ENCODE results near the gene MRGPRF.

DNA sequence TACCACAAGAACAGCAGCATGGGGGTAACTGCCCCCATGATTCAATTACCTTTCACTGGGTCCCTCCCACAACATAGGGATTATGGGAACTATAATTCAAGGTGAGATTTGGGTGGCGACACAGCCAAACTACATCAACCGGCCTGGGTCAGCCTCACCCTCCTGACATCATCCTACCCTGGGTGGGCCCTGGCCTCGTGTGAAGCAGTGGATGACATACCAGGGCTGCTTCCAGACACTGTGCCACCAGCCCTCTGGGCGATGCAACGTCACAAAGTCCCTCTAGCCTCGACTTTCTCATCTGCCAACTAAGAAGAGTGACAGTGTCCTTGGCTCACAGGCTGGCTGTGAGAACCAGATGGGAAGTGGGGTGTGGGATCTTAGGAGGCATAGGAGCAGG, 27.0 kb upstream of the MRGPRF start:
- TF ChIP-seq EZH2 (IDR thresholded peaks at IDR 0.05; ENCODE audit: borderline replicate concordance, low read depth, low read length, severe bottlenecking), result no peak
- TF ChIP-seq, protein P1, sequence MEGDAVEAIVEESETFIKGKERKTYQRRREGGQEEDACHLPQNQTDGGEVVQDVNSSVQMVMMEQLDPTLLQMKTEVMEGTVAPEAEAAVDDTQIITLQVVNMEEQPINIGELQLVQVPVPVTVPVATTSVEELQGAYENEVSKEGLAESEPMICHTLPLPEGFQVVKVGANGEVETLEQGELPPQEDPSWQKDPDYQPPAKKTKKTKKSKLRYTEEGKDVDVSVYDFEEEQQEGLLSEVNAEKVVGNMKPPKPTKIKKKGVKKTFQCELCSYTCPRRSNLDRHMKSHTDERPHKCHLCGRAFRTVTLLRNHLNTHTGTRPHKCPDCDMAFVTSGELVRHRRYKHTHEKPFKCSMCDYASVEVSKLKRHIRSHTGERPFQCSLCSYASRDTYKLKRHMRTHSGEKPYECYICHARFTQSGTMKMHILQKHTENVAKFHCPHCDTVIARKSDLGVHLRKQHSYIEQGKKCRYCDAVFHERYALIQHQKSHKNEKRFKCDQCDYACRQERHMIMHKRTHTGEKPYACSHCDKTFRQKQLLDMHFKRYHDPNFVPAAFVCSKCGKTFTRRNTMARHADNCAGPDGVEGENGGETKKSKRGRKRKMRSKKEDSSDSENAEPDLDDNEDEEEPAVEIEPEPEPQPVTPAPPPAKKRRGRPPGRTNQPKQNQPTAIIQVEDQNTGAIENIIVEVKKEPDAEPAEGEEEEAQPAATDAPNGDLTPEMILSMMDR (IDR thresholded peaks at IDR 0.05; ENCODE audit: borderline replicate concordance, extremely low read depth, low read length, poor library complexity, severe bottlenecking), result no peak
